ENCODE results near the gene PNMA6E.

PNMA6E gene

DNA sequence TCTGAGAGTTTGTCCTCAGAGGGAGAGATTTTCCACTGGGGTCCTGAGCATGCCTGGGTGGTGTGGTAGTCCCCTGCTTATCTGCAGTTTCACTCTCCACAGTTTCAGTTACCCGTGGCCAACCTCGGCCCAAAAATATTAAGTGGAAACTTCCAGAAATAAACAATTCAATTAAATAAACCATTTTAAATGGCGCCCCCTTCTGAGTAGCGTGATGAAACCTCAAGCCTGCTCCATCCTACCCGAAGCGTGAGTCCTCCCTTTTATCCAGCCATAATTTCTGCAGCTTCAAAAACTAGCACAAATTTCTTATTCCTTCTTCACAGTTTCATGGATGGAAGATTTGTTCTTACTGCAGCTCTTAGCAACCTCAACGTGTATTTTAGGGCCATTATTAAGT is 26.7 kb downstream of the PNMA6E start:
- no peak for TF ChIP-seq GATA2 (IDR thresholded peaks at IDR 0.05; ENCODE audit: low read depth, low read length)
- no peak for TF ChIP-seq GATA3 (IDR thresholded peaks at IDR 0.05; ENCODE audit: low read depth, low read length)

DNA sequence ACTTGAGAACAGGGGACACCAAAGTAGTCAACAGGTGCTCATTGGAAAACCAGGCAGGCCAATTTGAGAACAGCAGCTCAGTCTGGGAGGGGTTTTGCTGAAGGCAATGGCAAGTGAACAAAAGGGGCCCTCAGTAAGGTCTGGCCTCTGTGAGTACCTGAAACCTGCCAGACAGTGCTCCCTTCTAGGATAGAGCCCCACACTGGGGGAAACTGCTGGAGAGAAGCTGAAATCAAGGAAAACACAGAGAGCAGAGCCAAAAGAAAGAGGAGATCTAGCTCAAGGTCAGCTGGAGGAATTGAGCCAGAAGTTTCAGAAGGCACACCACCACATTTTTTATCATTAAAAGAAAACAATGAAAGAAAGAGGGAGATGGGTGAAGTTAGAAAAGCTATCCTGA is 28.2 kb downstream of the PNMA6E start:
- TF ChIP-seq GATA3 (IDR thresholded peaks at IDR 0.05; ENCODE audit: low read depth, low read length) (no peak), GATA2 (IDR thresholded peaks at IDR 0.05; ENCODE audit: low read depth, low read length) (no peak)

DNA sequence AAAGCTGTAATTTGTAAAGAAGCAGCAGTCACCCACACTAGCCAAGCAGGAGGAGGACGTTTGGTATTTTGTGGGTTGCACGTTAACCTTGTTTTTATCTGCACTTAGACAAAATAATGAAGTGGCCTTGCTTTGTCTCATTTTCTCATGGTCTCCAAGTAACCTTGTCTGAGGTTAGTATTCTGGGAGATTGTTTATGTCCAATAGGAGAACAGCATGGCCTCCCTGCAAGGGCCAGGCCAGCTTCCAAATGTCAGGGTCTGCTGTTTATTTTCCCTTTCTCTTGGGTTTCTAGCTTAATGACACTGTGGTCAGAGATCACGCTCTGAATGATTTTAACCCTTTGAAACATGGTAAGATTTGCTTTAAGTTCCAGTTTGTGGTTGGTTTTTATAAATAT is 29.9 kb downstream of the PNMA6E start:
- TF ChIP-seq GATA2 (IDR thresholded peaks at IDR 0.05; ENCODE audit: low read depth, low read length) (no peak), GATA3 (IDR thresholded peaks at IDR 0.05; ENCODE audit: low read depth, low read length) (no peak)

DNA sequence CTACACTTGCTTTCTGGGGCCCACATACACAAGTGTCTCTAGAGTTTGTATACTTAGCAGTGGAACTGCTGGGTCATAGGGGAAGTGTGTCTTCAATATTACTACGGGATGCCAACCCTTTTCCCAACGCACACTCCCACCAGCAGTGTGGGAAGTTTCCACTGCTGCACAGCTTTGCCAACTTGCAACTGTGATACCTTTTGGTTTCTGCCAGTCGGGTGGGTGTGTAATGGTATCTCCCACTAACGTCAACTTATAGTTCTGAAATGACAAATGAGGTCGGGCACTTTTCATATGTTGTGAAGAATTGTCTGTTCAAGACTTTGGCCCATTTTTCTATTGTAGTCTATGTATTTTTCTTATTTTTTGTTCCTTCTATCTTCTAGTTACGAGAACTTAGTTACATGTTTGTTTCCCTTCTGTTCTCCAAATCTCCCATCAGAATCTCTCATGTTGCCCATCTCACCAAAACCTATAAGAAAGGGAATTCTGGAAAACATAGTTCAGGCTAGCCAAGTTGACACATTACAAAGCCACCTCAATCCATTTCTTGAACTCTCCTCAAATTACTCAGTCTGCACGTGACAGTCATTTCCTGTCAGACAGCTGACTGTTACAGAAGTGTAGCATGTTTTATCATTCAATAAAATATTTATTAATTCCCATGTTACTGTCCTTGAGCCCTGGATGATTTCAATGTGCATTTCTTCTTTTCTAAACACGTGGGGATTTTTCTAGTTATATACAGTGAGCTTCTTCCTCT is 30.7 kb downstream of the PNMA6E start:
- TF ChIP-seq GATA3 (IDR thresholded peaks at IDR 0.05; ENCODE audit: low read depth, low read length) (no peak), GATA2 (IDR thresholded peaks at IDR 0.05; ENCODE audit: low read depth, low read length) (no peak)

DNA sequence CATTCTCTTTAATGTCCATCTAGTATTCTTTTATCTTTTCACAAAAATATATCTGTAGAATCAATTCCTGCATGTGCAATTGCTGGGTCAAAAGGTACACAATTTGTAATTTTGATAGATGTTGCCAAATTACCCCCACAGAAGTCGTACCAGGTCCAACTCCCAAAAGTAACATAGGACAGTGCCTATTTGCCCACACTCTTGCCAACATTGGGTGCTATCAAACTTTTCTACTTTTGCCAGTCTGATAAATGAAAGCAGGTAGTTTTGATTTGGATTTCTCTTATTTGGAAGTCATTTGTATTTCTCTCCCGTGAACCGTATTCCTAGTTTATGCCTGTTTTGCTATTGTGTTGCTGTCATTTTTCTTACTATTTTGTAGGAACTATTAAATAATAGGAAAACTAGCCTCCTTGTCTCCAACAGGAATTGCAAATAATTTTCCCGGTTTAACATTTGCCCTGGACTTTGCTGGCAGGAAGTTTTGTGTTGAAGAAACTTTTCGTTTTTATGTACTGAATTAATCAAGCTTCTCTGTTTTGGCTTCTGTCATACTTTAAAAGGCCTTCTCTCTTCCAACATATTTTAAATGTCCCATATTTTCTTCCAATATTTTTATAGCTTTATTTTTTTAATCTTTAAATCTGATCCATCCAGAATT is 34.1 kb downstream of the PNMA6E start:
- TF ChIP-seq GATA3 (IDR thresholded peaks at IDR 0.05; ENCODE audit: low read depth, low read length), result no peak
- no peak for TF ChIP-seq GATA2 (IDR thresholded peaks at IDR 0.05; ENCODE audit: low read depth, low read length)

DNA sequence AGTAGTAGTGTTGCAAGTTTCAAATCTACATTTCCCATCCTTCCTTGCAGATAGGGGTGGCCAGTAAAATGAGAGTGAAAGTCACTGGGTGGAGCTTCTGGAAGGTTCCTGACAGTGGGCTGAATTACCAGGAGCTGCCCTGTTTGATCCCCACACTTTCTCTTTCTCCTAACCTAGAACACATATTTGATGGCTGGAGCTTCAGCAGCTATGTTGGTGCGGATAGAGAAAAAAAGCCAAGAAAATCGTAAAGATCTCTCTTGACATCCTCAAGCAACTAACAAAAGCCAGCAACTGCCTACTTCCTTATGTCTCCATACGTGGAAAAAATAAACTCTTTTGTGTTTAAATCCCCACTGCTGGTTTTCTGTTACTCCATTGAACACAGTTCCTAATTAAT is 35.0 kb downstream of the PNMA6E start:
- no peak for TF ChIP-seq GATA2 (IDR thresholded peaks at IDR 0.05; ENCODE audit: low read depth, low read length)
- no peak for TF ChIP-seq GATA3 (IDR thresholded peaks at IDR 0.05; ENCODE audit: low read depth, low read length)

DNA sequence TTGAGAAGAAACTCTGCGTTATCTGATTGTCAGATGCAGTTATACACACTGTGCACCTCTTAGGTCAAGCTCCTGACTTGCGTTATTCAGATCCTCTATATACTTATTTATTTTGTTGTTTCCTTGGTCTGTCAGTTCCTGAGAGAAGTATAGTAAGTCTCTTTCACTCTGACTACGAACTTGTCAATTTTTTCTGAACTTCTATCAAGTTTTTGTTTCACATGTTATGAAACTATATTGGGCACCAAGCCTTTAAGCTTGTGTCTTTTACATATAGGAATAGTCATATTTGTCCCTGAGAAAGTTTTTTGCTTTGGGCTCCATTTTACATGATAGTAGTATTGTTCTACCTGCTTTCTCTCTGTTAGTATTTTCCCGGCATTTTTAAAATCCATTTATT is 35.5 kb downstream of the PNMA6E start:
- TF ChIP-seq GATA2 (IDR thresholded peaks at IDR 0.05; ENCODE audit: low read depth, low read length) (no peak), GATA3 (IDR thresholded peaks at IDR 0.05; ENCODE audit: low read depth, low read length) (no peak)

DNA sequence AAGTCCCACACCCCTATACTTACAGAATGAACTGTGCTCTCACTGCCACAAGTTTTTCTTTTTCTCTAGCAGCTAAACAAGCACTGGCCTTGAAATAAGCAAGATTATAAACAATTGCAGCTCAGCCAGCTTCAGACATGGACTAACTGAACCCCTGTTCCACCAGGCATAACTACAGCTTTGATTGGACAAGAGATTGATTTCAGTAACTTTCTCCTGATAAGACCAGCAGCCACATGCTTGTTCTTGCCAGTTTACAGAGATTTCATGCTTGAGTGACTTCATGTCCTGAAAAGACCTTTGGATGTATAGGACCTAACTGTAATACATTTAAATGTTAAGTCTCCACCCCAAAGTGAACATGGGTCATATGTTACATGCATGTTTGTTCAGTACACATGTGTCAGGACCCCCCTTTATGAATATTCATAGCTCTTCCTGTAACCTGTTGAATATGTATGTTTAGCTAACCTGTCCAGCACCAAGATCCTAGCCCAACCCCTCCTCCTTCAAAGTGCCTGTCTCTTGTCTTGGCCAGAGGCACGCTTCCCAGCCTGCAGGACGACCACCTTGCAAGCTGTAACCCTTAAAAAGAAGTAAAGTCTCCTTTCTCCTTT is 39.3 kb downstream of the PNMA6E start:
- TF ChIP-seq GATA2 (IDR thresholded peaks at IDR 0.05; ENCODE audit: low read depth, low read length), result no peak
- no peak for TF ChIP-seq GATA3 (IDR thresholded peaks at IDR 0.05; ENCODE audit: low read depth, low read length)

DNA sequence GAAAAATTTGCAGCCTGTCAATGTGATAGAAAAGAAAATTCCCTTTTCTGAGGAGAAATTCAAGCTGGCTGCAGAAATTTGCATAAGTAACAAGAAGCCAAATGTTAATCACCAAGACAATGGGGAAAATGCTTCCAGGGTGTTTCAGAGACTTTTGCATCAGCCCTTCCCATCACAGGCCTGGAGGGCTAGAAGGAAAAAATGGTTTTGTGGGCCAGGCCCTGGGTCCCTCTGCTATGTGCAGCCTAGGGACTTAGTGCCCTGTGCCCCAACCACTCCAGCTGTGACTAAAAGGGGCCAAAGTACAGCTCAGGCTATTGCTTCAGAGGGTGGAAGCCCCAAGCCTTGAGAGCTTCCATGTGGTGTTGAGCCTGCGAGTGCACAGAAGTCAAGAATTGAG is 43.3 kb downstream of the PNMA6E start:
- TF ChIP-seq GATA2 (IDR thresholded peaks at IDR 0.05; ENCODE audit: low read depth, low read length) (no peak), GATA3 (IDR thresholded peaks at IDR 0.05; ENCODE audit: low read depth, low read length) (no peak)

DNA sequence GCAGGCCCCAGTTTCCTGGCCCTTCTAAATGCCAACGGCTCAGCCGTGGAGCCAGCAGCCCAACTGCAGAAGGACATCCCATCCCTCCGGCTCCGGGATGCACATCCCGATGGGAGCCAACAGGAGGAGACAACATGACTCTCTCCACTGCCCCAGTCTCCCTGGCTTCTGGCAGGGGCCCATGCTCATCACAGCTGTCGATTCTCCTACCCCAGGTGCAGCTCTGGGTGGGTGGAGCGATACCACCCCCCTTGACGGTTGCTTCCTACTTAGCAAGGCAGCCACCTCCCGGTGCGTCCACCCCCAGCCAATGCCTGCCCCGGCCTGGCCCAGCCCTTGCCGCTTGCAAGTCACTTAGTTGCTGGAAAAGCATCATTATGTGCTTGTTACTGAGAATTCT is 47.7 kb downstream of the PNMA6E start:
- no peak for TF ChIP-seq GATA3 (IDR thresholded peaks at IDR 0.05; ENCODE audit: low read depth, low read length)
- no peak for TF ChIP-seq GATA2 (IDR thresholded peaks at IDR 0.05; ENCODE audit: low read depth, low read length)

DNA sequence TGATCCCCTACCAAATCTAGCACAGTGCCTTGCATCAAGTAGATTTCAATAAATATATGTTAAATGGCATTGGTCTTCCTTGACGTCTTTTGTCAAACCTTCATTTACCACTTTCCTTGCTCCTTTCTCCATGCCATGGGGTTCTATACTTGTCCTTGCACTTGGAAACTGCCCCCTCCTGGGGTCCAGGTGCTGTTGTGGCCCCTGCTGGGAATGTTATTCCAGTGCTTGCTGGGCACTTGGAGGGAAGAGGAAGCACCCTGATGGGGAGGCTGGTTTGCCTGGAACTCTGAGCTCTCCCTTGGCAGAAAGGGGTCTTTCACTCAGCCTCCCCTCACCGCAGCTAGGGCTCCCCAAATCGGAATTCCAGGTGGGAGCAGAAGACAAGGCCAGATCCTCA is 48.3 kb downstream of the PNMA6E start:
- TF ChIP-seq GATA3 (IDR thresholded peaks at IDR 0.05; ENCODE audit: low read depth, low read length) (no peak), GATA2 (IDR thresholded peaks at IDR 0.05; ENCODE audit: low read depth, low read length) (no peak)

DNA sequence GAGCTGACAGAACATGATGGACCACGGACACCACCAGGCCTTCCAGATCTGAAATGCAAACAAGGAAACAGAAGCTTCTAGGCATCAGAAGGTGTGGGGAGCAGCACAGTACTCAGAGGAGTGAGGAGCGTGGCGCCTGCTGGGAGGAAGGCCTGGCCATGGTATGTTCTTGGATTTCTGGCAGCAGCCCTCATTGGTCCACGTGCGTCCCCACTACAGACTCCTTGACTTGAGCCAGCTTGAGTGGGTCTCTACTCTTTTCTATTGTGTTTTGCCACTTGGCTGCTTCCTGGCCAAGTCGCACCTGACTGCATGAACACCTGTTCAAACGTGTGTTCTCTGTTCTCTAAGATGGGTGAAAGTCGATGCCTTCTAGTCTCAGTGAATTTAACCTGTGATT is 49.2 kb downstream of the PNMA6E start:
- no peak for TF ChIP-seq GATA3 (IDR thresholded peaks at IDR 0.05; ENCODE audit: low read depth, low read length)
- TF ChIP-seq GATA2 (IDR thresholded peaks at IDR 0.05; ENCODE audit: low read depth, low read length), result no peak

DNA sequence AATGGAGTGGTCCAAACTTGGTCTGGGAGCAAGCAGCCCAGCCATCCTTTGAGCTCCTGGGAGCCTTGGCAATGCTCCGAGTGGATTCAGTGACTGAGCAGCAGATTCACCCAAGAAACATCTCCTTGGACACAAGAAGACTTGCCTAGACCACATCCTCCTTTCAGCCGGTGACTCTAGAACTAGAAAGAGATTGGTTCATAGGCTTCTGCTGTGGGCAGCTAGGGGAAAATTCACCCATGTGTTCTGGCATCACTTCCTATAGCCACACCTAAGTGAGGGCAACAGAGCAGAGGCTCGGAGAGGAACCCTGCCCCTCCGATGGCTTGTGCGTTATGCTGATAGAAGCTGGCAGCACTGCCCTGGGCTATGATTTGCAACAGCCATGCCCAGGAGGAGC is 51.2 kb downstream of the PNMA6E start:
- TF ChIP-seq GATA3 (IDR thresholded peaks at IDR 0.05; ENCODE audit: low read depth, low read length) (no peak), GATA2 (IDR thresholded peaks at IDR 0.05; ENCODE audit: low read depth, low read length) (no peak)

DNA sequence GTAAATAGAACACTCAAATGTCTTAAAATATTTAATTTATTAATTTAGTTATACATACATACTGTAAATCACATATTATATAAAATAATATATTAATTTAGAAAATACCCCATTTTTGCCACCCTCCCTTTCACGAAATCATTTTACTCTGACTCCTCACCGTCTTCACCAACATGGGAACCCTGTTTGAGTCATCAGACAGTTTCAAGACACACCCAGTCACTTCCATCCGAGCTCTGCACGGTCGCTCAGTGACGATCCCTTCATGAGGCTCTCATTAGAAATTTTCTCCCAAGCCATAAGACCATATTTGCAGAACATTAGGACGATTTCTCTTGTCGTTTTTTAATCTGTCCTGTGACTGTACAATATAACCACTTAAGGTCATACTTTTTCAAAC is 52.7 kb downstream of the PNMA6E start:
- TF ChIP-seq GATA2 (IDR thresholded peaks at IDR 0.05; ENCODE audit: low read depth, low read length) (no peak), GATA3 (IDR thresholded peaks at IDR 0.05; ENCODE audit: low read depth, low read length) (no peak)

DNA sequence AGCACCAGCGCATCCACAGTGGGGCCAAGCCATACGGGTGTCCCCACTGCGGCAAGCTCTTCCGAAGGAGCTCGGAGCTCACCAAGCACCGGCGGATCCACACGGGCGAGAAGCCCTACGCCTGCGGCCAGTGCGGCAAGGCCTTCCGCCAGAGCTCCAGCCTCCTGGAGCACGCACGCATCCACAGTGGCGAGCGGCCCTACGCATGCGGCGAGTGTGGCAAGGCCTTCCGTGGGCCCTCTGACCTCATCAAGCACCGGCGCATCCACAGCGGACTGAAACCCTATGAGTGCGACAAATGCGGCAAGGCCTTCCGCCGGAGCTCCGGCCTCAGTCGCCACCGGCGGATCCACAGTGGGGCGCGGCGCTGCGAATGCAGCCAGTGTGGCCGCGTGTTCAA is 53.6 kb downstream of the PNMA6E start:
- TF ChIP-seq GATA3 (IDR thresholded peaks at IDR 0.05; ENCODE audit: low read depth, low read length) (no peak), GATA2 (IDR thresholded peaks at IDR 0.05; ENCODE audit: low read depth, low read length) (no peak)

Data from SH-SY5Y (cell line).